ENCODE measurements around the gene RFX2. TPM values are rescaled to one million over a fixed set of nuclear protein-coding genes. Genes with fewer than 3 reads are reported as not detected.

RFX2 gene
- total RNA-seq, 1 experiment from 2014 or later = 3.7 TPM

DNA sequence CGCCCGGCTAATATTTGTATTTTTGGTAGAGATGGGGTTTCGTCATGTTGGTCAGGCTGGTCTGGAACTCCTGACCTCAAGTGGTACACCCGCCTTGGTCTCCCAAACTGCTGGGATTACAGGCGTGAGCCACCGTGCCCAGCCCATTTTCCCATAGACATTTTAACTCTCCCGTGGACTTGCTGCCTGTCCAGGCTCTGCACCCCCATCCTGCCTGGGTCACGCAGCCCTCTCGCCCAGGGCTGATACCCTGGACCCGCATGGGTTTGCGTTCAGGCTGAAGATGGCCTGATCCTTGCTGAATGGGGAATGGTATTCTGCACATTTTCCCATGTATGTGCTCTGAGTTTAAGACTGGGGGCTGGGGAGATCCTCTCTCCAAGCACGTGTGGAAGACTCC is 86.4 kb downstream of the RFX2 start:
- no peak overlapping the region for H3K14ac ChIP-seq (ENCODE audit: insufficient read depth, low read length)

More for the DNA sequence above, 86.4 kb downstream of the RFX2 start:
- Histone ChIP-seq H2BK15ac (ENCODE audit: low read depth, low read length) (no peak overlapping the region), H3K56ac (ENCODE audit: insufficient read length, low read depth, low read length) (no peak overlapping the region), H3K18ac (ENCODE audit: insufficient read length, low read depth, low read length) (no peak overlapping the region), H2AFZ (ENCODE audit: low read length) (no peak overlapping the region), H3K9me3 (ENCODE audit: control insufficient read depth, low read depth, low read length) (no peaks in the 10 kb centered on the region), H4K20me1 (ENCODE audit: control insufficient read depth, insufficient read depth, insufficient read length) (no peaks in the 10 kb centered on the region), H3K27ac (ENCODE audit: insufficient read length, low read depth, low read length) (no peak overlapping the region), H3K9ac (ENCODE audit: extremely low read depth, insufficient read length, low read length) (no peak overlapping the region), H3K4ac (ENCODE audit: low read depth, low read length) (no peak overlapping the region), H2BK20ac (ENCODE audit: low read depth, low read length, poor library complexity, severe bottlenecking) (no peak overlapping the region), H3K27me3 (ENCODE audit: insufficient read depth, low read length) (no peaks in the 10 kb centered on the region; the same call in 1 of the 2 replicates), H2AK5ac (ENCODE audit: insufficient read length, low read length) (no peak overlapping the region), H3K23ac (ENCODE audit: insufficient read length, low read depth, low read length) (no peak overlapping the region), H2BK5ac (ENCODE audit: insufficient read length, low read length) (no peak overlapping the region), H3K23me2 (ENCODE audit: insufficient read length, low read depth, low read length, poor library complexity, severe bottlenecking) (no peaks in the 10 kb centered on the region), H3K4me2 (ENCODE audit: insufficient read depth, insufficient read length, low read length) (no peak overlapping the region), H3K79me2 (ENCODE audit: insufficient read depth, low read length) (no peaks in the 10 kb centered on the region), H4K8ac (replicated peaks; ENCODE audit: insufficient read length, low read depth, low read length) (no peak overlapping the region), H3K4me1 (ENCODE audit: insufficient read depth, low read length) (no peaks in the 10 kb centered on the region), H4K5ac (ENCODE audit: insufficient read length, low read depth, low read length) (no peak overlapping the region), H3T11ph (ENCODE audit: low read length) (no peak overlapping the region), H3K79me1 (ENCODE audit: insufficient read depth, low read depth, low read length, poor library complexity, severe bottlenecking) (no peaks in the 10 kb centered on the region), H4K91ac (ENCODE audit: insufficient read length, low read depth, low read length) (no peak overlapping the region), H2BK12ac (ENCODE audit: insufficient read length, low read depth, low read length) (no peak overlapping the region), H2BK120ac (ENCODE audit: low read depth, low read length, poor library complexity, severe bottlenecking) (no peak overlapping the region)
- no peaks in the 10 kb centered on the region for H3K36me3 Mint-ChIP-seq (ENCODE audit: insufficient read depth in 1 of 3, low read depth in 3 of 3)
- H3K27me3 Mint-ChIP-seq (ENCODE audit: low read depth) = peaks cover 42% of the 10 kb centered on the region
- H3K27ac Mint-ChIP-seq = no peak overlapping the region
- no CpG with 5 or more reads among the region's 12 CpGs for WGBS (ENCODE audit: extremely low coverage, insufficient read length, low lambda C conversion rate)
- H3K4me3 Mint-ChIP-seq = no peak overlapping the region
- H3K4me1 Mint-ChIP-seq = peaks cover 9 to 23% of the 10 kb centered on the region in 2 experiments; a peak in 3 of 4 replicates
- H3K9me3 Mint-ChIP-seq = no peaks in the 10 kb centered on the region; a peak in 1 of 5 replicates
- DNase-seq = no peak
- no peak for TF ChIP-seq CTCF (conservative IDR thresholded peaks at IDR 0.05)
